ENCODE measurements around the gene FBXO11. TPM values are rescaled to one million over a fixed set of nuclear protein-coding genes. Genes with fewer than 3 reads are reported as not detected.
"Not testable (repeated sequence)": the region's sequence is repeated elsewhere in the genome, so short reads cannot be mapped to it uniquely, and the experiment has no call there.

Gene FBXO11
- total RNA-seq, 1 donor from 2014 or later: 50.1 TPM

DNA sequence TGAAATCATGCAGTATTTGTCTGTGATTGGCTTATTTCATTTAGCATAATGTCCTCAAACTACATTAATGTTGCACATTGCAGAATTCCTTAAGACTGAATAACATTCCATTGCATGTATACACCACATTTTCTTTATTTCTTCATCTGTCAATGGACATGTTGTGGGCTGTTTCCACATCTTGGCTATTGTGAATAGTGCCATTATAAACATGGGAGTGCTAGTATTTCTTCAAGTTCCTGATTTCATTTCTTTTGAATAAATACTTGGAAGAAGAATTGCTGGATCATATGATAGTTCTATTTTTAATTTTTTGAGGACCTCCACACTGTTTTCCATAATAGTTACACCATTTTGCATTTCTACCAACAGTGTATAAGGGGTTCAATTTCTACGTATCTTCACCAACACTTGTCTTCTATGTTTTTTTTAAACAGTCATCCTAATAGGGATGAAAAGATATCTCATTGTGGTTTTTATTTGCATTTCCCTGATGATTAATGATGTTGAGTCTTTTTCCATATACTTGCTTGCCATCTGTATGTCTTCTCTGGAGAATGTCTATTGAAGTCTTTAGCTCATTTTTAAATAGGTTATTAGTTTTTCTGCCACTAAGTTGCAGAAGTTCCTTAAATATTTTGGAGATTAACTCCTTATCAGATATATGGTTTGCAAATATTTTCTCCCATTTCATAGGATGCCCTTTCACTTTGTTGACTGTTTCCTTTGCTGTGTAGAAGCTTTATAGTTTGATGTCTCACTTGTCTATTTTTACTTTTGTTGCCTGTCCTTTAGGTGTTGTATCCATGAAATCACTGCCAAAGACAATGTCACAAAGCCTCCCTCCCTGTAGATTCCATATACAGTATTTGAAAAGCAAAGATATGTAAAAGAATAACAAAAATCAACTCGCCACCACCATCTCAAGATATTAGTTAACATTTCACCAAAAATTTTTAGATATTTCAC, 14.6 kb downstream of the FBXO11 start:
- peaks cover 29% of the 10 kb centered on the region for H3K36me3 Mint-ChIP-seq (ENCODE audit: low read depth)
- no peak overlapping the region for H3K27ac Mint-ChIP-seq
- no peaks in the 10 kb centered on the region for H3K9me3 Mint-ChIP-seq
- intact Hi-C loops (cut with micrococcal nuclease): no loop called here
- H3K4me3 Mint-ChIP-seq: no peak overlapping the region
- no peak for DNase-seq
- peaks cover 45% of the 10 kb centered on the region for H3K4me1 Mint-ChIP-seq
- no peaks in the 10 kb centered on the region for H3K27me3 Mint-ChIP-seq

DNA sequence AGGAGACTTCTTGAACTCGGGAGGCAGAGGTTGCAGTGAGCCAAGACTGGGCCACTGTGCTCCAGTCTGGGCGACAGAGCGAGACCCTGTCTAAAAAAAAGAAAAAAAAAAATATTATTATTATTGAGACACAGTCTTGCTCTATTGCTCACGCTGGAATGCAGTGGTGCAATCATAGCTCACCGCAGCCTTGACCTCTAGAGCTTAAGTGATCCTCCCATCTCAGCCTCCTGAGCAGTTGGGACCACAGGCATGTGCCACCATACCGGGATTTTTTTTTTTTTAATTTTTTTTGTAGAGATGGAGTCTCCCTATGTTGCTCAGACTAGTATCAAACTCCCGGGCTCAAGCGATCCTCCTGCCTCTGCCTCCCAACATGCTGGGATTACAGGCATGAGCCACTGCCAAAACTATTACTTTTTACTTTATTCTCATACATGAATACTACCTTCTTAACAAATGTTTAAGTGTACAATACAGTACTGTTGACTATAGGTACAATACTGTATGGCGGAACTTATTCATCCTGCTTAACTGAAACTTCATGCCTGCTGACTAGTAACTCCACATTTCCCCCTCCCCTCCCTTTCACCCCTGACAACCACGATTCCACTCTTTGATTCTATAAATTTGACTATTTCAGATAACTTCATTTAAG, 15.5 kb downstream of the FBXO11 start:
- peaks cover 39% of the 10 kb centered on the region for H3K4me1 Mint-ChIP-seq
- H3K27me3 Mint-ChIP-seq: no peaks in the 10 kb centered on the region
- no peak overlapping the region for H3K4me3 Mint-ChIP-seq
- H3K36me3 Mint-ChIP-seq (ENCODE audit: low read depth): peaks cover 27% of the 10 kb centered on the region
- no peak for DNase-seq
- H3K9me3 Mint-ChIP-seq: no peaks in the 10 kb centered on the region
- no peak overlapping the region for H3K27ac Mint-ChIP-seq
- intact Hi-C loops (cut with micrococcal nuclease): no loop called here

DNA sequence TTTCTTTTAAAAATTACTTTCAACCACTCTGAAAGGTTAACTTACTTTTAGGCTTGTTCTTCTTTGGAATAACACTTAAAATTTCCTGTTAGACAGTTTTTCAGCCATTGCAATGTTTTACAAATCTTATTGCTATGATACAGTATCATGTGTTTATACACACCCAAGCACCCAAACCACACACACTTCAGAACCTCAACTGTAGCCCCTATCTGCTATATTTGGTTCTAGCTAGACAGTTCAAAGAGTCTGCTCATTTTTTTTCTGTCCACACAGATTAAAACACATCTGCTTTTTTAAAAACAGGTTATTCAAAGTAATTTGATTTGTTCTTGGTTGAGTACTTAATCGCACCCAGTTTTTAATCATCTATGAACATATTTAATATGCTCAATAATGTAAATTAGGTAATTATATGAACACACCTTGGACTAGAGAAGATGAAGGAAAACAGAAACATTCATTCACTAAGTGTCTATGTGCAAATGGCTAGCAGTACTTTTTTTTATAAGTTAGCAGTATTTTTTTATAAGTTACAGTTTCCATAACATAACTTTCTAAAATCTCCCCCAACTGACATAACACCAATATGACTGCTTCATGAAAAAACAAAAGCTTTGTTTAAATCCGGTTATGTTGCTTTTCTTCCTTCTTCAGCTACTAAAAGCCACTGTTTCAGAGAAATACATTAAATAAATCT, 17.6 kb downstream of the FBXO11 start:
- Mint-ChIP-seq H3K27me3 (no peaks in the 10 kb centered on the region), H3K27ac (peak overlapping the region; percentile 49), H3K9me3 (peaks cover 4% of the 10 kb centered on the region), H3K4me3 (no peak overlapping the region), H3K4me1 (peaks cover 35% of the 10 kb centered on the region), H3K36me3 (ENCODE audit: low read depth) (peaks cover 29% of the 10 kb centered on the region)
- intact Hi-C loops (cut with micrococcal nuclease): no loop called here
- peak; percentile 71 for DNase-seq

DNA sequence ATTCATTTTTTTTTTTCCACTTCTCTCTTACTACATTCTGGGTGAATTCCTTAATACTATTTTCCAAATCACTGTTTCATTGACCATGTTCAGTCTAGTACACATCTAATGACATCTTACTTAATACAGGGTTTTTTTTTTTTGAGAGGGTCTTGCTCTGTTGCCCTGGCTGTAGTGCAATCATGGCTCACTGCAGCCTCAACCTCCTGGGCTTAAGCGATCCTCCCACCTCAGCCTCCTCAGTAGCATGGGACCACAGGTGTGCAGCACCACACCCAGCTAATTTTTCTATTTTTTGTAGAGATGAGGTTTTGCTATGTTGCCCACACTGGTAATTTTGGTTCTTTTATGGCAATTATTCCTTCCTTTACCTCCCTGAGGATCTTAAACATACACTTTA, 29.4 kb downstream of the FBXO11 start:
- H3K36me3 Mint-ChIP-seq (ENCODE audit: low read depth): peaks cover 21% of the 10 kb centered on the region
- no peak overlapping the region for H3K4me3 Mint-ChIP-seq
- H3K27ac Mint-ChIP-seq: no peak overlapping the region
- H3K4me1 Mint-ChIP-seq: peaks cover 22% of the 10 kb centered on the region
- H3K27me3 Mint-ChIP-seq: no peaks in the 10 kb centered on the region
- no peak for DNase-seq
- intact Hi-C loops (cut with micrococcal nuclease): no loop called here
- H3K9me3 Mint-ChIP-seq: no peaks in the 10 kb centered on the region

DNA sequence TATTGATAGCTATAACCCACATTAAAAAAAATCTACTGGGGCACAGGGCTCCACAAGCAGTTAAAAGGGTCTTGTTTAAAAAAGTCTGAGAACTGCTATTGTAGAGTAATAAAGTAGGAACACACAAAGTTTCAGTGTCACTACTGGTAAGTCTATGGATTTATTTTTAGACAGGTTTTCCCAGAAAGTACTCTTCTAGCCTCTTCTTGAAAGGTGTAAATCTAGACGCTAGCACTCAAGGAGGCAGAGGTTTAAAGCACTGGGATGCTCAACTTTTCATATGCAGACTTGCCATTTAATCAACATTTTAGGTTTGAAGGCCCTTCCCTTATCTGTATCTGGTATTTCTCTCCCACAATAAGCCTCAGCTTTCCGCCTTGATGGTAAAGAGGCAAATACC, 33.4 kb downstream of the FBXO11 start:
- H3K36me3 Mint-ChIP-seq (ENCODE audit: low read depth): peaks cover 26% of the 10 kb centered on the region
- peaks cover 33% of the 10 kb centered on the region for H3K4me1 Mint-ChIP-seq
- no peak for DNase-seq
- H3K27me3 Mint-ChIP-seq: no peaks in the 10 kb centered on the region
- no peak overlapping the region for H3K27ac Mint-ChIP-seq
- H3K9me3 Mint-ChIP-seq: no peaks in the 10 kb centered on the region
- intact Hi-C loops (cut with micrococcal nuclease): loop anchor here (5.0 kb wide), 1 partner anchor 34 kb away; the partner anchor contains the start of gene FBXO11
- H3K4me3 Mint-ChIP-seq: no peak overlapping the region

DNA sequence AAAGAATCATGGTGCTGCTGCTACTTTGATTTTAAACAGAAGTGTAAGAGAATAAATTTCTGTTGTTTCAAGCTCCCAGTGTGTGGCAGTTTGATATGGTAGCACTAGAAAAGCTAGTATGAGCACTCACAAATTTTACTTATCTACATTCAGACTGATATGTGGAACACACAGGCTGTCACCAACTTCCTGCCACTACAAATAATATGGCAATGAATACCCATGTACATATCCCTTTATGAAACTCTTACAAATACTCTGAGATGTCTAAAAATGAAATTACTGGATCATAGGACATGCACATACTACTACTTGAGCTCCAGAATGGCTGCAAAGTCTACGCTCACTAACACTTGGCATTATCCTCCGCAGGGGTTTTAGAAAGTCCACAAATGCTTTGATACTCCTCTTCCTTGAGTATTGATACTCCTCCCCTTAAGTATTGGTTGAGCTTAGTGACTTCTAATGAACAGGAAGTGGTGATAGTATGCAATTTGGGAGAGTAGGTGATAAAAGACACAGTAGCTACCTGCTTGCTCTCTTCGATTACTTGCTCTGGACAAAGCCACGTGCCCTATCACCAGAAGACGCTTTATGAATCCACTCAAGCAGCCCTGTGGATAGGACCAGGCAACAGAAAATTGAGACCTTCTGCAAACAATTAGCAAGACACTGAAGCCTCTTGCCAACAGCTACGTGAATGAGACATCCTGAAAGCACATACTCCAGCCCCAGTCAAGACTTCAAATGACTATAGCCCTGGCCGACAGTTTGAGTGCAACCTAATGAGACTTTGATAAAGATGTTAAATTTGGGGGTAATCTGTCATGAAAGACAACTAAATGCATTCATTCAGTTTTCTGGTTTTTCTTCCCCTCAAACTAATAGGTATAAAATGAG, 35.4 kb downstream of the FBXO11 start:
- Mint-ChIP-seq H3K4me3 (no peak overlapping the region), H3K27me3 (no peaks in the 10 kb centered on the region), H3K27ac (no peak overlapping the region), H3K36me3 (ENCODE audit: low read depth) (peaks cover 19% of the 10 kb centered on the region), H3K4me1 (peaks cover 28% of the 10 kb centered on the region), H3K9me3 (no peaks in the 10 kb centered on the region)
- no peak for DNase-seq
- intact Hi-C loops (cut with micrococcal nuclease): loop anchor here (5.0 kb wide), 1 partner anchor 36 kb away; the partner anchor contains the start of gene FBXO11

DNA sequence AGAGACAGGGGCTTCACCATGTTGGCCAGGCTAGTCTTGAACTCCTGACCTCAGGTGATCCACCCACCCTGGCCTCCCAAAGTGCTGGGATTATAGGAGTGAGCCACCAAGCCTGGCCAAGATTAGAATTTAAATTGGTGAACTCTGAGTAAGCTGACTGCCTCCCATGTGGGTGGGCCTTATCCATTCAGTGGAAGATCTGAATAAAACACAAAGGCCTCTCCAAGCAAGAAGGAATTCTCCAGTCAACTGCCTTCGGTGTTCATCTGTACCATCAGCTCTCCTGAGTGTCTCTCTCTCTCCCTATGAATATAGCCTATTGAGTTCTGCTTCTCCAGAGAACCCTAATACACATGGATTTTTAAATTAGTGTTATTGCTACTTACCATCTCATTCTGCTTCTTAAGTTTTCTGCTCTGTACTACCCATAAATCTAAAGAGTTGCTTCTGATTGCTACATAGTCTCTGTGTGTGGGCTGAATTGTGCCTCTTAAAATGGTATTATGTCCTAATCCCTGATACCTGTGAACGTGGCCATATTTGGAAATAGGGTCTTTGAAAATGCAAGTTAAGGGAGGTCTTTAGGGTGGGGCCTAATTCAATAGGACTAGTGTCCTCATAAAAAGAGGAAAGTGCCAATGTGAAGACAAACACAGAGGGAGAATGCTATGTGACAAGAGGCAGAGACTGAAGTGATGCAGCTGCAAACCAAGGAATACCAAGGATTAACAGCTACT, 36.3 kb downstream of the FBXO11 start:
- Mint-ChIP-seq H3K4me1 (peaks cover 35% of the 10 kb centered on the region), H3K27me3 (no peaks in the 10 kb centered on the region), H3K36me3 (ENCODE audit: low read depth) (peaks cover 21% of the 10 kb centered on the region), H3K9me3 (no peaks in the 10 kb centered on the region), H3K27ac (peak overlapping the region; percentile 42), H3K4me3 (no peak overlapping the region)
- intact Hi-C loops (cut with micrococcal nuclease): loop anchor here (5.0 kb wide), 1 partner anchor 37 kb away; the partner anchor contains the start of gene FBXO11
- no peak for DNase-seq

DNA sequence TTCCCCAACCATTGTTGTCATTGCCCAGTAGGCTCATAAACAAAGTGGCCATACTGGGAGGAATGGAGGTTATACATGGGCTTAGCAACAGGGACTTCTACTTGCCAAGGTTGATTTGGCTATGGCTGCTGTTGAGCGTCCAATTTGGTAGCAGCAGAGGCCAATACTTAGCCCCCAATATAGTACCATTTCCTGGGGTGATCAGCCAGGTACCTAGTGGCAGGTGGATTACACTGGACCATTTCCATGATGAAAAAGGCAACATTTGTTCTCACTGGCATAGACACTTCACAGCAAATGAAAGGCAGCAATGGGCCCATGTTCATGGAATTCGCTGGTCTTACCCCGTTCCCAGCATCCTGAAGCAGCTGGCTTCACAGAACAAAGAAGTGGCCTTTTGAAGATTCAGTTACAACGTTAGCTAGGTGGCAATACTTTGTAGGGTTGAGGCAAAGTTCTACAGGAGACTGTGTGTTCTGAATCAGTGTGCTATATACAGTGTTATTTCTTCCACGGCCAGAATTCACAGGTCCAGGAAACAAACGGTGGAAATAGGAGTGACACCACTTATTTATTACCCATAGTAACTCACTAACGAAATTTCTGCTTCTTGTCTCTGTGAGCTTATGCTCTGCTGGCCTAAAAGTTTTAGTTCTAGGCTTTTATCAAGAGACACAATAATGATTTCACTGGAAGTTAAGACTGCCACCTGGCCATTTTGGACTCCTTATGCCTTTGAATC, 37.5 kb downstream of the FBXO11 start:
- intact Hi-C loops (cut with micrococcal nuclease): no loop called here
- Mint-ChIP-seq H3K36me3 (ENCODE audit: low read depth) (peaks cover 21% of the 10 kb centered on the region), H3K27me3 (no peaks in the 10 kb centered on the region), H3K27ac (no peak overlapping the region), H3K9me3 (no peaks in the 10 kb centered on the region), H3K4me1 (peaks cover 36% of the 10 kb centered on the region), H3K4me3 (no peak overlapping the region)
- no peak for DNase-seq

DNA sequence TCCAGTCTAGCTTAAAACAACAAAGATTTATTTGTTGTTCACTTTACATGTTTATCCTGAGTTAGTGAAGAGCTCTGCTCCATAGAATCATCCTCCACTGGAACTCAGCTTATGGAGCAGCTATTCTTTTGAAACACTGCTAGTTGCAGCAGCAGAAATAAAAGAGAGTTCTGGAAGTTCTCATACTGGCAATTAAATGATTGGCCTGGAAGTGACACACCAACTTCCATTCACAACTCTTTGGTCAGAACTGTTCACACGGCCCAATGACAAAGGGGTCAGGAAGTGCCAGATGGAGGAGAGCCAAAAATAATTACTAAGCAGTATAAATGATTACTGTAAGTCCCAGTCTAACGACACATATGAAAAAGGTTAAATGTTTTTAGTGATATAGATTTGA, 39.1 kb downstream of the FBXO11 start:
- no peak for DNase-seq
- Mint-ChIP-seq H3K4me1 (peaks cover 31% of the 10 kb centered on the region), H3K4me3 (no peak overlapping the region), H3K27ac (no peak overlapping the region), H3K9me3 (no peaks in the 10 kb centered on the region), H3K27me3 (no peaks in the 10 kb centered on the region), H3K36me3 (ENCODE audit: low read depth) (peaks cover 20% of the 10 kb centered on the region)
- intact Hi-C loops (cut with micrococcal nuclease): no loop called here

DNA sequence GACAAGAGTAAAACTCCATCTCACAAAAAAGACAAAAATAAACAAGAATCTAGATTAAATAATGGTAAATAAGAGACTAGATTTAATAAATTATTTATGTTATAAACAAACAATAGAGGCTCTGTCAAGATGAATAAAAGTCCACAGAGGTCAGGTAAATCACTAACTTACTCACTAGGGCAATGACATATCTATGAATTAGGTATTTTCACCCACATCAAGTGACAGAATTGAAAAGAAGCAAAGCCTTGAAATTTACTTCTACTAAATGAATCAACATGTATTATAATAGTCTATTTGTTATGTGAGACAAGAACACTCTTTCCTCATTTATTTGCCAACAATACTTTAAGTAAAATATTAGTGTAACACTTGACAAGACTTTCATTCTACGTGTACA, 41.7 kb downstream of the FBXO11 start:
- H3K4me1 Mint-ChIP-seq: peaks cover 17% of the 10 kb centered on the region
- no peak for DNase-seq
- H3K4me3 Mint-ChIP-seq: no peak overlapping the region
- no peaks in the 10 kb centered on the region for H3K27me3 Mint-ChIP-seq
- intact Hi-C loops (cut with micrococcal nuclease): no loop called here
- no peaks in the 10 kb centered on the region for H3K9me3 Mint-ChIP-seq
- peaks cover 14% of the 10 kb centered on the region for H3K36me3 Mint-ChIP-seq (ENCODE audit: low read depth)
- no peak overlapping the region for H3K27ac Mint-ChIP-seq

DNA sequence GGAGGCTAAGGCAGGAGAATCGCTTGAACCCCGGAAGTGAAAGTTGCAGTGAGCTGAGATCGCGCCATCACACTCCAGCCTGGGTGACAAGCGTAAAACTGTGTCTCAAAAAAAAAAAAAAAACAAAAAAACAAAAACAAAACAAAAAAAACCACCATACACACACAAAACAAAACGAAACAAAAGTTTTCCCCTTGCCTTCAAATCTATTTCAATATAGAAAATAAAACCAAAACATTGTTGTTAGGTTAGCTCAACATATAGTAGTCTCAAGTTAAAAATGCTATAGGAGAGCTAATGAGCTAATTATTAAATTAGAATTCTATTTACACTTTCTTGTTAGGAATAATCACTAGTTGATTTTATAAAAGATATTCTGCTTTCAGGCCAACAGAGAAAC, 43.3 kb downstream of the FBXO11 start:
- Mint-ChIP-seq H3K4me3 (no peak overlapping the region), H3K36me3 (ENCODE audit: low read depth) (peaks cover 7% of the 10 kb centered on the region), H3K9me3 (no peaks in the 10 kb centered on the region), H3K4me1 (peaks cover 13% of the 10 kb centered on the region), H3K27ac (no peak overlapping the region), H3K27me3 (no peaks in the 10 kb centered on the region)
- intact Hi-C loops (cut with micrococcal nuclease): no loop called here
- DNase-seq: no peak

DNA sequence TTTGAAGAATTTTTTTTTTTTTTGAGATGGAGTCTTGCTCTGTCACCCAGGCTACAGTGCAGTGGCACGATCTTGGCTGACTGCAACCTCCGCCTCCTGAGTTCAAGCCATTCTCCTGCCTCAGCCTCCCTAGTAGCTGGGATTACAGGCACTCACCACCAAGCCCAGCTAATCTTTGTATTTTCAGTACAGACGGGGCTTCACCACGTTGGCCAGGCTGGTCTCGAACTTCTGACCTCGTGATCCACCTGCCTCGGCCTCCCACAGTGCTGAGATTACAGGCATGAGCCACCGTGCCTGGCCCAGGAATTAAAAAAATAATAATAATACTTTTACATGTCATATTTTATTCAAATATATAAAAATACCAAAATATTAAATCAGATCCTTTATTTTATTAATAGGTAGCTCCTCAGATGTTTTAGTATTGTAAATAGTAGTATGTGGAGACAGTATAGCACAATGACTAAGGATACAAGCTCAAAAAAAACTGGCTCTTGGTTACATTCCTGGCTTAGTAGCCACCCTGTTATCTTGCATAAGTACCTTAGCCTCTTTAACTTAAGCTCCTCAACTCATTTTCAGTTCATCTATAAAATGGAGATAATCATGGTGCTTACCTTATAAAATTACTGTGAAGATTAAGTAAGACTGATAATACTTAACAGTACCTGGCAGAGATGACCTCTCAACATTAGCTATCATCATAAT, 53.1 kb downstream of the FBXO11 start:
- peaks cover 22% of the 10 kb centered on the region for H3K4me1 Mint-ChIP-seq
- H3K27me3 Mint-ChIP-seq; DNase-seq; H3K36me3 Mint-ChIP-seq (ENCODE audit: low read depth); H3K9me3 Mint-ChIP-seq; H3K4me3 Mint-ChIP-seq; intact Hi-C loops (cut with micrococcal nuclease); H3K27ac Mint-ChIP-seq: not testable (repeated sequence)
